Endothelial cell of umbilical vein (primary cell): ENCODE results near the gene GPR151. TPM values are rescaled to one million over a fixed set of nuclear protein-coding genes. Genes with fewer than 3 reads are reported as not detected.
"Not testable (repeated sequence)": the region's sequence is repeated elsewhere in the genome, so short reads cannot be mapped to it uniquely, and the experiment has no call there.

Experiments
- BruUV-seq: library from RNA; stranded (reverse); fragments of 400-500 nt; replicated peaks from 2 replicates; lab custom pipeline; 2021; lab: Mats Ljungman, UMichigan
- CTCF ChIA-PET: fragments of 300-600, 350-600 bp; sonication (Branson Sonifier 250); formaldehyde crosslinking; loops from one replicate; lab custom pipeline; 2021; ENCODE audit warnings: antibody characterized with exemption, inconsistent platforms; lab: Charles Lee
- POLR2A ChIA-PET: fragments of 300-600, 350-600 bp; sonication (Branson Sonifier 250); formaldehyde crosslinking; loops from one replicate; lab custom pipeline; 2021; ENCODE audit warnings: antibody characterized with exemption, inconsistent platforms; lab: Charles Lee
- DNase-seq: peaks from one replicate; pipeline ENCODE4 v3.0.0-alpha.2; 2011; ENCODE audit warnings: low read depth, low spot score
- FAIRE-seq: peaks from 2 replicates; lab custom pipeline; 2011; peaks lifted over from hg19 to GRCh38; lab: Jason Lieb, UNC
- H2AFZ ChIP-seq: 2 replicates; pipeline ENCODE4 v1.6.0; 2012; ENCODE audit warnings: low read depth, low read length, control low read depth, inconsistent platforms
- H3K27ac ChIP-seq: 2 replicates; pipeline ENCODE4 v1.5.1; 2011; ENCODE audit warnings: low read depth, mild to moderate bottlenecking, control low read depth, low read length, moderate library complexity; ENCODE audit not compliant: insufficient read depth
- H3K27me3 ChIP-seq, 2 experiments: 2 replicates each; pipeline versions ENCODE4 v1.6.0 to v1.6.1; 2011; ENCODE audit warnings: low read length in 2 of 2, mixed read lengths in 1 of 2; ENCODE audit not compliant: control insufficient read depth in 2 of 2, insufficient read depth in 2 of 2
- H3K36me3 ChIP-seq, 2 experiments: 2 replicates in 1 of 2; 3 replicates in 1 of 2; pipeline ENCODE4 v1.5.1; 2011; ENCODE audit warnings: low read length in 2 of 2, mild to moderate bottlenecking in 1 of 2, moderate library complexity in 1 of 2; ENCODE audit not compliant: control insufficient read depth in 2 of 2, insufficient read depth in 2 of 2; ENCODE audit errors: extremely low read depth in 1 of 2
- H3K4me1 ChIP-seq: 3 replicates; pipeline ENCODE4 v1.5.1; 2011; ENCODE audit warnings: mild to moderate bottlenecking, low read length; ENCODE audit not compliant: control insufficient read depth, insufficient read depth; ENCODE audit errors: extremely low read depth
- H3K4me2 ChIP-seq: 2 replicates; pipeline ENCODE4 v1.6.1; 2011; ENCODE audit warnings: low read length, control low read depth, mixed read lengths; ENCODE audit not compliant: insufficient read depth
- H3K4me3 ChIP-seq, 3 experiments: fragments of 200-600 bp in 1 of 3; sonication (generic), shearing (Covaris generic) in 1 of 3; replicated peaks in 1 of 3; 2 replicates each; pipeline ENCODE4 v1.5.1; 2011 to 2016; ENCODE audit warnings: control low read depth in 3 of 3, low read length in 3 of 3, mild to moderate bottlenecking in 2 of 3, inconsistent platforms in 1 of 3, low read depth in 1 of 3, moderate library complexity in 1 of 3; ENCODE audit not compliant: insufficient read depth in 1 of 3
- H3K79me2 ChIP-seq: 2 replicates; pipeline ENCODE4 v1.6.0; 2012; ENCODE audit warnings: low read length, inconsistent platforms; ENCODE audit not compliant: control insufficient read depth, insufficient read depth
- H3K9ac ChIP-seq: replicated peaks from 2 replicates; pipeline ENCODE3; 2011; ENCODE audit warnings: low read length, control low read depth; ENCODE audit not compliant: insufficient read depth; ENCODE audit errors: extremely low read depth
- H3K9me1 ChIP-seq: replicated peaks from 3 replicates; pipeline ENCODE4 v1.6.0; 2011; ENCODE audit warnings: mild to moderate bottlenecking, low read length; ENCODE audit not compliant: control insufficient read depth, insufficient read depth; ENCODE audit errors: extremely low read depth
- H3K9me3 ChIP-seq: replicated peaks from 2 replicates; pipeline ENCODE4 v1.5.1; 2012; ENCODE audit warnings: low read length, inconsistent platforms; ENCODE audit not compliant: control insufficient read depth, insufficient read depth
- H4K20me1 ChIP-seq: replicated peaks from 2 replicates; pipeline ENCODE3; 2011; ENCODE audit warnings: mild to moderate bottlenecking, low read length; ENCODE audit not compliant: control insufficient read depth, insufficient read depth; ENCODE audit errors: extremely low read depth
- JUN ChIP-seq: IDR thresholded peaks from 2 replicates; pipeline ENCODE4 v1.6.1; 2011; ENCODE audit warnings: borderline replicate concordance, low read depth; ENCODE audit not compliant: insufficient read length, insufficient read depth
- MAX ChIP-seq: IDR thresholded peaks from 2 replicates; pipeline ENCODE4 v1.6.1; 2011; ENCODE audit not compliant: insufficient read depth, insufficient read length
- MYC ChIP-seq: IDR thresholded peaks from one replicate; pipeline ENCODE4 v1.6.1; 2011; ENCODE audit warnings: mild to moderate bottlenecking, low read depth, low read length
- dilution Hi-C: fragments of 300-500 bp; cut with MboI; formaldehyde crosslinking; loops from one replicate; pipeline ENCODE4 v1.15.0; 2019; ENCODE audit warnings: low sequenced_read_pairs; ENCODE audit not compliant: extremely low pct_ligation_motif_present
- intact Hi-C: fragments of 100-400 bp; cut with micrococcal nuclease; formaldehyde crosslinking; loops from one replicate; pipeline ENCODE4 v1.10.0; 2022
- polyA plus RNA-seq, 4 experiments: library from polyadenylated mRNA; depleted of rRNA in 3 of 4; stranded (reverse) in 3 of 4; unstranded in 1 of 4; fragments of >200 nt; gene quantifications; 2 replicates each; pipeline versions ENCODE4 v1.2.1 to v1.2.3, GENCODE V29; 2011 to 2012; ENCODE audit warnings: missing spikeins in 1 of 4
- total RNA-seq: library from RNA; stranded (reverse); gene quantifications from 2 replicates; pipeline ENCODE4 v1.2.3, GENCODE V29; 2021

Gene GPR151
- total and polyA plus RNA-seq, 2 donors (not counting 3 experiments of a cell fraction or from before 2014, with no cell fraction given) = 0.06 TPM; not detected in 1

GRCh38 chr5:146560205-146560812 lies 44.3 kb upstream of the GPR151 start:
- no peak overlapping the region for H3K4me3 ChIP-seq
- no peaks in the 10 kb centered on the region for H4K20me1 ChIP-seq
- H3K4me2 ChIP-seq = no peak overlapping the region
- no peaks in the 10 kb centered on the region for H3K79me2 ChIP-seq
- ChIA-PET CTCF (interaction anchor here (2.6 kb wide), 1 partner anchor 628 kb away, joined by 8 read pairs; no protein-coding TSS in a partner anchor), POLR2A (no interaction called here)
- TF ChIP-seq MYC (no peak), JUN (no peak), MAX (no peak)
- FAIRE-seq (no peak), DNase-seq (no peak)
- no peaks in the 10 kb centered on the region for H3K4me1 ChIP-seq
- BruUV-seq = no TSS peak
- dilution Hi-C loops (no loop called here), intact Hi-C loops (no loop called here)
- no peaks in the 10 kb centered on the region for H3K9me3 ChIP-seq
- H3K9ac ChIP-seq = no peak overlapping the region
- H3K9me1 ChIP-seq = no peaks in the 10 kb centered on the region
- no peak overlapping the region for H3K27ac ChIP-seq
- no peak overlapping the region for H2AFZ ChIP-seq
- peaks cover 0 to 3% of the 10 kb centered on the region in 2 experiments for H3K27me3 ChIP-seq
- no peaks in the 10 kb centered on the region for H3K36me3 ChIP-seq

GRCh38 chr5:146556884-146557283 lies 40.9 kb upstream of the GPR151 start:
- FAIRE-seq, H4K20me1 ChIP-seq, H3K4me3 ChIP-seq, intact Hi-C loops, H2AFZ ChIP-seq, H3K9me3 ChIP-seq, CTCF ChIA-PET, dilution Hi-C loops, H3K4me1 ChIP-seq, H3K79me2 ChIP-seq, H3K9ac ChIP-seq, H3K27ac ChIP-seq, H3K36me3 ChIP-seq, H3K9me1 ChIP-seq, BruUV-seq, H3K27me3 ChIP-seq, DNase-seq, POLR2A ChIA-PET, H3K4me2 ChIP-seq: not testable (repeated sequence)
